A673 (cell line): ENCODE results near the gene ACBD7. TPM values are rescaled to one million over a fixed set of nuclear protein-coding genes. Genes with fewer than 3 reads are reported as not detected.

Experiments
- BruUV-seq: library from RNA; stranded (reverse); fragments of 400-500 nt; replicated peaks from 2 replicates; lab custom pipeline; 2021; lab: Mats Ljungman, UMichigan
- CTCF ChIA-PET: fragments of 300-600 bp; sonication (Branson Sonifier 250); formaldehyde crosslinking; loops from one replicate; lab custom pipeline; 2022; ENCODE audit warnings: antibody characterized with exemption; lab: Charles Lee
- POLR2A ChIA-PET: fragments of 300-600 bp; sonication (Branson Sonifier 250); formaldehyde crosslinking; loops from one replicate; lab custom pipeline; 2022; ENCODE audit warnings: antibody characterized with exemption; ENCODE audit not compliant: low non-redundant PET; lab: Charles Lee
- DNase-seq: peaks from one replicate; pipeline ENCODE4 v3.0.0-alpha.2; 2015; ENCODE audit warnings: low spot score
- H3K27ac ChIP-seq: fragments of 200-600 bp; sonication (generic); 2 replicates; pipeline ENCODE4 v1.5.1; 2016; ENCODE audit warnings: mixed run types, low read depth, mild to moderate bottlenecking, mixed read lengths, antibody characterized with exemption, low read length; ENCODE audit not compliant: poor library complexity, severe bottlenecking
- H3K27me3 ChIP-seq: fragments of 200-600 bp; sonication (generic); replicated peaks from 2 replicates; pipeline ENCODE4 v1.6.1; 2017; ENCODE audit warnings: mixed run types, low read depth, mild to moderate bottlenecking, mixed read lengths, antibody characterized with exemption, low read length; ENCODE audit not compliant: insufficient read depth, poor library complexity
- H3K36me3 ChIP-seq: fragments of 200-600 bp; sonication (generic); 2 replicates; pipeline ENCODE4 v1.6.1; 2016; ENCODE audit warnings: mixed run types, mild to moderate bottlenecking, mixed read lengths, antibody characterized with exemption, low read length; ENCODE audit not compliant: insufficient read depth, poor library complexity, severe bottlenecking
- H3K4me1 ChIP-seq: fragments of 200-600 bp; sonication (generic); 2 replicates; pipeline ENCODE4 v1.6.1; 2017; ENCODE audit warnings: mixed run types, mild to moderate bottlenecking, mixed read lengths, antibody characterized with exemption, low read length; ENCODE audit not compliant: insufficient read depth, poor library complexity, severe bottlenecking
- H3K4me3 ChIP-seq: fragments of 200-600 bp; sonication (generic); 2 replicates; pipeline ENCODE4 v1.5.1; 2016; ENCODE audit warnings: low read depth, mixed run types, mild to moderate bottlenecking, mixed read lengths, low read length; ENCODE audit not compliant: poor library complexity, severe bottlenecking
- H3K9me3 ChIP-seq: fragments of 200-600 bp; sonication (generic); 2 replicates; pipeline ENCODE4 v1.6.1; 2016; ENCODE audit warnings: mixed run types, low read depth, mild to moderate bottlenecking, mixed read lengths, antibody characterized with exemption, low read length; ENCODE audit not compliant: poor library complexity, severe bottlenecking
- EZH2 ChIP-seq: fragments of 200-600 bp; sonication (generic); IDR thresholded peaks from 2 replicates; pipeline ENCODE4 v1.6.1; 2017; ENCODE audit warnings: borderline replicate concordance, low read depth, mild to moderate bottlenecking, mixed read lengths, antibody characterized with exemption, low read length; ENCODE audit not compliant: poor library complexity, severe bottlenecking
- intact Hi-C: fragments of 100-400 bp; cut with micrococcal nuclease; formaldehyde crosslinking; loops from one replicate; pipeline ENCODE4 v1.10.0; 2022; ENCODE audit not compliant: unreplicated experiment
- total RNA-seq: library from RNA; stranded (reverse); gene quantifications from 2 replicates; pipeline ENCODE4 v1.2.3, GENCODE V29; 2021
- TF ChIP-seq, protein P1 (sequence below): fragments of 300-800, 200-600 bp; sonication (generic); conservative IDR thresholded peaks from 2 replicates; pipeline ENCODE4 v1.5.1; 2017; ENCODE audit warnings: low read depth, mild to moderate bottlenecking, antibody characterized with exemption, low read length, moderate library complexity, mixed read lengths

Gene ACBD7
- total RNA-seq, 1 experiment from 2014 or later: 2.0 TPM

DNA sequence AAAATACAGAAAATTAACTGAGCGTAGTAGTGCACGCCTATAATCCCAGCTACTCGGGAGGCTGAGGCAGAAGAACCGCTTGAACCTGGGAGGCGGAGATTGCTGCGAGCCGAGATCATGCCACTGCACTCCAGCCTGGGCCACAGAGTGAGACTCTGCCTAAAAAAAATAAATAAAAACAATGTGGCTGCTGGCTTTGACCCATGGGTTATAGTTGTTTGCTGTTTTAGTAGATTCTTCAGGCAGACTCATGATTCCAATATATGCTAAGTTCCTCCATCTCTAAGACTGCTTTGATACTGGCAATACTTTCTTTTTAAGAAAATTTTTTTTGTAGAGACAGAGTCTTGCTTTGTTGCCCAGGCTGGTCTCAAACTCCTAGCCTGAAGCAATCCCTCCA, 36.5 kb downstream of the ACBD7 start:
- Histone ChIP-seq H3K27ac (no peak overlapping the region), H3K4me1 (no peaks in the 10 kb centered on the region), H3K36me3 (no peaks in the 10 kb centered on the region), H3K27me3 (peaks cover 10% of the 10 kb centered on the region), H3K9me3 (no peaks in the 10 kb centered on the region), H3K4me3 (no peak overlapping the region)
- TF ChIP-seq, protein P1, sequence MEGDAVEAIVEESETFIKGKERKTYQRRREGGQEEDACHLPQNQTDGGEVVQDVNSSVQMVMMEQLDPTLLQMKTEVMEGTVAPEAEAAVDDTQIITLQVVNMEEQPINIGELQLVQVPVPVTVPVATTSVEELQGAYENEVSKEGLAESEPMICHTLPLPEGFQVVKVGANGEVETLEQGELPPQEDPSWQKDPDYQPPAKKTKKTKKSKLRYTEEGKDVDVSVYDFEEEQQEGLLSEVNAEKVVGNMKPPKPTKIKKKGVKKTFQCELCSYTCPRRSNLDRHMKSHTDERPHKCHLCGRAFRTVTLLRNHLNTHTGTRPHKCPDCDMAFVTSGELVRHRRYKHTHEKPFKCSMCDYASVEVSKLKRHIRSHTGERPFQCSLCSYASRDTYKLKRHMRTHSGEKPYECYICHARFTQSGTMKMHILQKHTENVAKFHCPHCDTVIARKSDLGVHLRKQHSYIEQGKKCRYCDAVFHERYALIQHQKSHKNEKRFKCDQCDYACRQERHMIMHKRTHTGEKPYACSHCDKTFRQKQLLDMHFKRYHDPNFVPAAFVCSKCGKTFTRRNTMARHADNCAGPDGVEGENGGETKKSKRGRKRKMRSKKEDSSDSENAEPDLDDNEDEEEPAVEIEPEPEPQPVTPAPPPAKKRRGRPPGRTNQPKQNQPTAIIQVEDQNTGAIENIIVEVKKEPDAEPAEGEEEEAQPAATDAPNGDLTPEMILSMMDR: no peak
- TF ChIP-seq EZH2: no peak
- no TSS peak for BruUV-seq
- no peak for DNase-seq
- POLR2A ChIA-PET: no interaction called here
- CTCF ChIA-PET: no interaction called here
- intact Hi-C loops: no loop called here

DNA sequence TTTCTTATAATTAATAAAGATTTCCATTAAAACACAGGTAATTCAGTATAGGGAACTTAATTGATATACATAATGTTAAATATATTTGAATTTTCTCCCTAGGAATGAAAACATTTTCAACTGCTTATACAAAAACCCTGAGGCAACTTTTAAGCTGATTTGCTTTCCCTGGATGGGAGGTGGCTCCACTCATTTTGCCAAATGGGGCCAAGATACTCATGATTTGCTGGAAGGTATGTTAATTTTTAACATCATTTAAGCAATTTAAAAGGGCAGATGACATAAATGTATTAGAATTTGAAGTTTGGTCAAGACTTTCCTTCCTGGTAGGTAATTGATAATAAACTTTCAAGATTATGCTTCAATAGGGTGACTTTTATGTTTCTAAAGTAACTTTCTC, 39.0 kb downstream of the ACBD7 start:
- Histone ChIP-seq H3K27me3 (no peaks in the 10 kb centered on the region), H3K36me3 (no peaks in the 10 kb centered on the region), H3K27ac (no peak overlapping the region), H3K4me3 (no peak overlapping the region), H3K9me3 (no peaks in the 10 kb centered on the region), H3K4me1 (no peaks in the 10 kb centered on the region)
- TF ChIP-seq EZH2: no peak
- TF ChIP-seq, protein P1: no peak
- ChIA-PET CTCF (no interaction called here), POLR2A (no interaction called here)
- intact Hi-C loops: no loop called here
- DNase-seq: no peak
- BruUV-seq: no TSS peak

DNA sequence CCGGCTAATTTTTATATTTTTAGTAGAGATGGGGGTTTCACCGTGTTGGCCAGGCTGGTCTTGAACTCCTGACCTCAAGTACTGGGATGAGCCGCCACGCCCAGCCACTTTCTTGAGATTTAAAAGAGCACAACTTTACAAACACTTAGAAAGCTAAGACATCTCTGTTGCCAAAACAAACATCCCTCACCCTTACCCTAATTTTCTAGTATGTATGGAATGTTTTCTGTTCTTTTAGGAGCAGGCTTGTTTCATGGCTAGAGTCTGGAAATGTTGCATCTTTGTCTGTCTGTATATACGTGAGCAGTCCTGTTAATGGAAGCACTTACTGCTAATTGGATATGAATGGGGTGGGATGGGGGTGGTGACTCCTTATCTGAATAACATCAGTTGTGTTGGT, 42.0 kb downstream of the ACBD7 start:
- Histone ChIP-seq H3K27ac (no peak overlapping the region), H3K4me3 (no peak overlapping the region), H3K4me1 (no peaks in the 10 kb centered on the region), H3K9me3 (no peaks in the 10 kb centered on the region), H3K36me3 (no peaks in the 10 kb centered on the region), H3K27me3 (no peaks in the 10 kb centered on the region)
- BruUV-seq: no TSS peak
- POLR2A ChIA-PET: no interaction called here
- intact Hi-C loops: no loop called here
- CTCF ChIA-PET: no interaction called here
- TF ChIP-seq EZH2: no peak
- TF ChIP-seq, protein P1: no peak
- no peak for DNase-seq
